MM.1S (cell line): ENCODE measurements around the gene ATP8A1.

ENCODE experiments used
- CTCF ChIP-seq: fragments of 300-600 bp; sonication (generic); IDR thresholded peaks from 2 replicates; pipeline ENCODE4 v1.5.1; 2016; ENCODE audit warnings: antibody characterized with exemption, low read length, mixed read lengths
- EZH2 ChIP-seq: fragments of 300-600 bp; sonication (generic); optimal IDR thresholded peaks from 2 replicates; pipeline ENCODE3; 2017; ENCODE audit warnings: low read depth, mild to moderate bottlenecking, antibody characterized with exemption, low read length, mixed read lengths
- EZH2phosphoT487 ChIP-seq: fragments of 300-600 bp; sonication (generic); IDR thresholded peaks from 2 replicates; pipeline ENCODE4 v1.6.1; 2018; ENCODE audit warnings: antibody characterized with exemption, low read length

DNA sequence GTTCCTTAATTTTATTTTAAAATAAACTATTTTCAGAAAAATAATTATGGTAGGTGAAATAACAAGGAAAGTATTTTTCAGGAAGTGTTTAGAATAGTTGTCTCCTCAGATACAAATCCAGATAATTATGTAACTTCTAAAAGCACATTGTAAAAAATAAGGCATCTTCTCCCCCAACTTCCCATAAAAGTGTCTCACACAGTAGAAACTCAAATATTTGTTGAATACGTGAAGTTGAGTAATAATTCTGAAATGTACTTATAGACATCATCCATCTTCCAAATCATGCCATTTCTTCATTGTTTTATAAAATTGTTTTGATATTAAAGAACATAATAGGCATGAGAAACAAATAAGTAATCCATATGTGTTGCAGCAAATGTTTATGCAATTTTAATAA lies 241.6 kb downstream of the ATP8A1 start:
- TF ChIP-seq CTCF = no peak
- no peak for TF ChIP-seq EZH2
- no peak for TF ChIP-seq EZH2phosphoT487
